Measurements from ENCODE around the gene TLL1.

Gene TLL1

DNA sequence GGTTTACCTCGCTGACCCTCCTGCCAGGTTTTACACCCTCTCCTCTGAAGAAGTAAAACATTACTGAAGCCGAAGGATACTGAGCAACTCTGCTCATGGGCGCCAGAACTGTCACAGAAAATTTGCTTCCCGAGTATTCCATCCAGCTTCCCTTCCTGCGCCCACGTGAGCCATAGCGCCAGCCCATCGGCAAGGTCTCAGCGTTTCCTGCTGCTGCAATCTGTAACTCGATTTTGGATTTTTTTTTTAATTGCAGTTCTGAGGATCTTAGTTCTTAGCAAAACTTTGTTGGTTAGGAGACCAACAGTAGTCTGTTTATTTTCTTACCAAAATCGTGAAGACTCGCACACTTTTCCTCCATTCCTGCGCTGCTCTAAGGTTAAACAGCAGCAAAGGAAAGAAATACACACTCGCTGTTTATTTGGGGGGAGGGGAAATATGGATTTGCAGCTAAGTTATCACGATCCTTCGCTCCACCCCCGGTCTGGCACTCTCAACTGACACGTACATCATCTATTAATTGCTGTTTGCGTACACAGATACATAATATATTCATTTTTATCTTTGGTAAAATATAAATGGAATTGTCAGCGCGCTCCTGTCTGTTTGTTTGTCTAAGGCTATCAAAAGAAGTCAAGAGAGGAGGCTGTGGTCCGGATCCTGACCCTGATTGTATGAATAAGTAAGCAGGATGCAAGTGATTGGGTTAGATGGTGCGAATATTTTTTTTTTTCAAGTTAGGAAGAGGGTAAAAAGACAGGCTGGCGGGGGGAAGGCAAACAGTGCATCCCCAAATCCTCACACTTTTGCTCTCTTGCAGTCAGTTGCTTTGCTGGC, at the start of gene TLL1:
Gene TLL1, plus strand, starts transcription at position 777 of the 837 bp plus-strand sequence. CDS start 668 bp downstream, outside the sequence.
- no peak for DNase-seq (ENCODE audit: low read depth)

DNA sequence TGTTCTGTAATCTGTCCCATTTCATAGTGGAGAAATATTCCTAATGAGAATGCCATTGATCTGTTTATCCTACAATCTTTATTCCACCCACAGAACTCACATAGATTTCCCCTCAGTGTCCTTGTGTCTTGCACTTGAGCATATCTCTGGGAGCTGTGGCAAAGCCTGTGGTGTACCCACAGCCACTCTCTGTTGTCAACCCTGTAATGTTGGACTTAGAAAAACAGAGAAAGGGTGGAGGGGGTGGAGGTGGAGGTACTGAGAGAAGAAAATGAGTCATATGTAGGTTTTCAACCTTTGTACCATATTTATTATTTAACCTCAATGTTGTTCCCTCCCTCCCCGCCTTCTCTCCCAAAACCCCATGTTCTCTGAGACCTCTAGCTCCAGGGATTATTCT, 46.9 kb upstream of the TLL1 start:
- DNase-seq (ENCODE audit: low read depth) = no peak

DNA sequence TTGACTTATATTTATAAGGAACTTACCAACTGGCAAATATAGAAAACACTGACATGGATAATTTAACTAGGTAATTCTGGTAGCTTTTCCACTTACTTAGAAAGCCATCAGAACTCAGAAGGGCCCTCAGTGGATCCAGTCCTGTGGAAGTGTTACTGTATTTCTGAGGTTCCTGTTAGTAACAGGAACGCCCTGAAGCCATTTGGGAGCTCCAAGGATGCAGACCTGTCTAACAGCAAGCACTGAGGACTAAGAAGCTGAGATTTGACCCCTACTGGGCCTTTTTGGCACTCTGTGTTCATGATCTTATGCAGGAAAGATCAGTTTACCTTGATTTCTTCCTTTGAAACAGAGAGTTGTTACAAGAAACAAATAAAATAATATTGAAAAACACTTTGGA, 46.0 kb upstream of the TLL1 start:
- no peak for DNase-seq (ENCODE audit: low read depth)

DNA sequence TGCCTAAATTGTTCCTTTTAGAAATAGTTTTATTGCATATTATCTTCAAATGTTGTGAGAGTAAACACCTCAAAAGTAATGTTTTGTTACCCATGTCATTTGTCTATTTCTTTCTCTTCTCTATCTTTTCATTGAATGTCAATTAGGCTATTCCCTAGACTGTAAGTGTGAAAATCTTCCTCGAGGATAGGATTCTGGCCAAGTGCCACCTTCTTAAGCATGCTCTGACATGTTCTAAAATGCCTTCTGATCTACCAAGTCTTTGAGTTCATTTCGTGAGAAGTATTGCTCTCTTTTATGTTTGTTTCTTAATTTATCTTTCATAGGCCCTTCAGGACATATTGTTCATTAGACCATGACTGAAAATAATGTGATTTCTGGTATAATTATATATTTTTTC, 44.1 kb upstream of the TLL1 start:
- no peak for DNase-seq (ENCODE audit: low read depth)

DNA sequence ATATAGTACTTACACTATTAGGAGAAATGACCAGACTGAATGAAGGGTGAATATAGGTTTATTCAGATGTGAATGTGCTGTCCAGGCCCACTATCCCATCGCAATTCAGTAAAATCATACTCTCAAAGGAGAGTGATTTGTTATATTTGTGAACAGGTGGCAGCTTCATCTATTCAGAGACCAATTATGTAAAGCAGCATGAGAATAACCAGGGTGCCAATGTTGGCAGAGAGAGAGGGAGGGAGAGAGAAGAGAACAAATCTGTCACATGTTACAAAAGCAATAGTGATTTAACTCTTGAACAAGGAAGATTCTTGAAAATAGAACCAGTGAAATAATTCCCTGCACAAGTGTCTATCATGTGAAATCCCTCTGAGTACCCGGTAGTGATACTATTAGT, 38.9 kb upstream of the TLL1 start:
- no peak for DNase-seq (ENCODE audit: low read depth)

DNA sequence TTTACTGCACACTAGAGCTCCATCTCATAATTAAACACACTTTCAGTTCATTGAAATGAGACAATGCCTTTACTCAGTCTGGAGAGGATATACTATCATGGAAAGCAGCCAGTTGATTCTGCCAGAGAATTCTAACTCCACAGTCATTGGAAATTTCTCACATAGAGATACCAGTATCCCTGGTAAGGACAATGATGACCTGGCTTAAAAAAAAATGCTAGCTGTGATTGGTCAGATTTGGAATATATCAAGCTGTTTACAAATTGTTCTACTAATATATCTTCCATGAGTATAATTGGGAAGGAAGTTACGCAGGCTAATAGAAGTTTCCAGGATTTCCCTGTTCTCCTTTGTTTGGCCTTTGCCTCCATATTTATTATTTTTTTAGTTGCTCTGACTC, 34.5 kb upstream of the TLL1 start:
- DNase-seq (ENCODE audit: low read depth) = no peak

DNA sequence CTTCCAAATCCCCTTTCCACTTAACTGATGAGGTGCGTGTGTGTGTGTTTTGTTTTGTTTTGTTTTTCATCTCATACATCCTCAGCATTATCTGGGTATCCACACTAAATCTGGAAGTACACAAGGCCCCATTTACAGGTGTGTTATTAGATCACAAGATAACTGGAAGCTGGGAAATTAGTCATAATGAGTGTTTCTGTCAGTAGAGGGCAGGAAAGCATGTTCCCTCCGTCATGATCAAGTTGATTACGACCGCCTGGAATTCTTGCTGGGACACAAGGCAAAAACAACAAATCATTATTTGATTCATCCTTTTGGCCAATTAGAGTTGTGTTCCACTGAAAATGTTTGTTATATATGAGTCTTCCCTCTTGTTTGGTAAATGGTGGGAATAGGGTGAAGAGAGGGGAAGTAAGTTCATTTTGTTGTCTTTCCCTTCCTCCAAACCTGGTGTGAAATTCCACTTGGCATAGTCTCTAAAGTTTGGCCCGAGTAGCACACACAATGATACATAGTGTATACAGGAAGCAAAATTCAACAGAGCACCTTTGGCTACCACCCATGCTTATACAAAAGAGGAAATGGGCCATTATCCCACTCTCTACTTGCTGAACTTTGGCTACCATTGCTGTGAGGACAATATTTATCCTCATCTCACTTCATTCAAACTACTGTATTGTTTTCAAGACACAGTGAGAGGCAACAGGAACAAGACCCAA, 33.3 kb upstream of the TLL1 start:
- no peak for DNase-seq (ENCODE audit: low read depth)

DNA sequence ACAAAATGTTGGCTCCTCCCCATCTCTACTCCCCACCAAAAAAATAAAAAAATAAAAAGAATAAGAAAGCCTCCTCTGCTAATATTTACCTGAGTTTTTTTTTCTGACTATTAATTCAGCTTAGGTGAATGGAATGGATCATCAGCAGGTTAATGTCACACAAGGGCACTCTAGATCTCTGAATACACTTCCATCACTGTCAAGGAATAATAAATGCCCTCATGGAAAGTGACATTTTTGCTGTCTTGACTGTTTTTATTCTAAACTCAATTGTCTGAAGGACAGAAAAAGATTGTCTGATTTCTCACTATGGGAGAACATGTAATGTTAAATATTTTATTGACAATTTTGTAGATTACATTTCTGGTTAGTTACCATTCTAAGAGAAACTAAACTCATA, 30.4 kb upstream of the TLL1 start:
- no peak for DNase-seq (ENCODE audit: low read depth)

DNA sequence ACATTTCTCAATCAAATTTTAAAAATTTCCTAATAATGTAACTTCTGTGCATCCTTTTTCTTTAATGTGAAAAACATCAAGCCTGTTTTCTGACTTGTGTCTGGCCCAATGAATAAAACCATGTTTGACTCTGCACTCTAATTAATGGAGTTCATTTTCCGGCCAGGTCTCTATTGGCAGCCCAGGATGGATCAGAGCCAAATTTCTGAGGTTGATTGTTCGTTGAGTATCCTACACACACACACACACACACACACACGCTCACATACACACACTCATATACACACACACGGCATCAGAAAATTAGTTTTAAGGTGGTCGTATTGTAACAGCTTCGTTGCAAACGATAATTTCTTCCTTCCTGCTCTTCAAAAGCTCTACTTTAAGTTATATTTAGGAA, 28.9 kb upstream of the TLL1 start:
- DNase-seq (ENCODE audit: low read depth) = no peak

DNA sequence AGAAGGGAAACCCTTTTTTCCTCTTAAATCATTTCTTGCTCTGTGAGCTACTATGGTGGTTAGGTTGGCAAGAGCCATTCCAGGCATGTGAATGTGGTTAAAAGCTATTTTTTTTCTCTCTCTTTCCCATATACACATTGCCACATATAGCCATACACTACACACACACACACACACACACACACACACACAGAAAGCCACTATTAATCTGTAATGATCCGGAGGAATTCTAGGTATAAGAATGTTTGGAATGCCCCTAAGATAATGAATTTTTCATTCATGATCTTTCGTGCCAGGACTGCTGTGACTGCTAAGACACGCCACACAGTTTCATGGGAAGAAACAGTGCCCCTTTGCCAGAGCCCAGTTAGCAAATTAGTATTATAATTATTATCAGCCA, 21.8 kb upstream of the TLL1 start:
- DNase-seq (ENCODE audit: low read depth) = no peak

DNA sequence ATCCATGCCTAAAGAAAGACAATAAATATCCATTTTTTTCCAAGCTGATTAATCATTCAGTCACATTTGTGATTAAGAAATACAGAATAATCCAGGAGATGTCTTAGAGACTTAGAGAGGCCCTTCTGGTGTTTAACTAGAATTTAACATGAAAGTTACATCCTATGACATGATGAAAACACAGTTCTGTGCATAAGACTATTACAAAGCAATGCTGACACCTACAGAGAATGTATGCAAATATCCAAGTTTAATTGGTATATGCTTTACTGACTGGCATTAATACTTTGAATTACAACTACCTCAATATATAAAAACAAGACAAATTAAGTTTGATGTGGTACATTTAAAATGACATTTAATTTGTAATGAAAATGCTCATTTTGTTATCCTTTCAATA, 17.8 kb upstream of the TLL1 start:
- DNase-seq (ENCODE audit: low read depth) = no peak

DNA sequence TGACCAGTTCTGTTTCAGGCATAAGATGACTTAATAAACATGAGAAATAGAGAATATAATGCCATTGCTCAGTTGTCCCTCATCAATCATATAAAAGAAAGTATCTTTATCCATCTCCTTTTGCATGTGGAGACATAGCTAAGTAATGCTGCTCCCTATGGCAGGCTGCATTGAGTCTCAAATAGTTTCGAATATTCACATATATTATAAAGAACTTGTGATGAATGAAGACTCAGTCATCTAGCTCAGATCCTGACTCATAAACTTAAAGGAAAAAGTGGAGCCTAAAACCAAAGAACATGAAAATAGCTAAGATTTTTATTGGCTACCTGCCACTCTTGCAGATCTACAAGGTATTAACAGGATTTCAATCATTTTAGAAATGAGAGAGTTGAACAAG, 11.7 kb upstream of the TLL1 start:
- DNase-seq (ENCODE audit: low read depth) = no peak

DNA sequence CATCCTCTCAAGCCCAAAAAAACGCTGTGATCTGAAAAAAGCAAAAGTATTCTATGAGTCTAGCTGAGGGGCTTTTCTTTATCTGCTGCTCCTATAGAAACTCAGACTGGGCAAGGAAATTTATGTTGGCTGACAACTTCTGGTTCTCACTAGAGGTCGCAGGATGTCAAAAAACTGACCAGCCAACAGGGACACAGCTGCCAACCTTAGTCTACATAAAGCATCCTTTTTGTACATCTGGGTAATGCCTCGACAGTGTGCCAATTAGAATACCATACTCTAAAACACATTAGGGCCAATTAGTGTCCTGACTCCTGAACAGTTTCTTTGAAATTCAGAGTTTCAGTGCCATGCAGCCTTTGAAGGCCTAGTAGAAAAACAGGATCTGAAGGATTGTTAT, 8.8 kb upstream of the TLL1 start:
- no peak for DNase-seq (ENCODE audit: low read depth)

DNA sequence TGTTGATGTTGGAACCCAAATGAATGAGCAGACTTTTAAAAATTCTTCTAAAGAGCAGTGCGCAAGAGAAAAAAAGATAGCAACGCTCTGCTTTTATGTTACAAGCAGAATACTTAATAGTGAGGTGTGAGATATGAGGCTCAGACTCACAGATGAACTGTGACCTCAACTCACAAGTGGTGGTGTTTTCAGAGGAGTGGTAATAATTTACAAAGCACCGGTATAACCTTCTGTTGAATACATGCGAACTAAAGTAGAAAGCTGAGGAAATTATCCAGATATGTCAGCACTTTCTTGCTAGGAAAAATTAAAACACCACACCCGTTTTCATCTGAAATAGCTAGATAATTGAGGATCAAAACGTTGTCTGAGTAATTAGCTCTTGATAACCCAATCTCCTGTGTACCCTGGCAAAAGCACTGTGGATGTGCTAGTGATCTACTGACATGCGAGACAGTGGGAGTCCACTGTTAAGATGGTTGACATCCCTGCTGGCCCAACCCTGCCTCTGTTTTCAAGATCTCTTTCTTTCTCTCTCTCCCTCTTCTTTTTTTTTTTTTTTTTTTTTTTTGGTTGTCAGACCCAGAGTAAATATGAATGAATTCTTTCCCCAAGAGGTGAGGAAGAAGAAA, 6.9 kb upstream of the TLL1 start:
- DNase-seq (ENCODE audit: low read depth) = no peak

DNA sequence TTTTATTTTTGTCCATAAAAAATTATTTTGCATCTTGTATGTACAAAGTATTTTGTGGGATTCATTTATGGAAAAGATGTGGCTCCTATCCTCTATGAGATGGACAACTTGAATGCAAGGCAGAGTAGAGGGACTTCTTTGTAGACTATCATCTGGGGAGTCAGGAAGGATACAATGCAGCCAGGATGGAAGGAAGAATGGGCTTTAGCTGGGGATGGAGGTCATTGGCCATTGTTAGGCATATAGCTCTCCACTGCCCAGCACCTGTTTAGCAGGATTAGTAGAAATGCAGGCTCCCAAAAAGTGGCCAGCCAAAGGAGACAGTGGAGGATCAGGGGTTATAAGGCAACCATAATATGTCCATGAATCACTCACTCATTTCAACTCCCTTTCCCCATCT, 5.1 kb upstream of the TLL1 start:
- no peak for DNase-seq (ENCODE audit: low read depth)

DNA sequence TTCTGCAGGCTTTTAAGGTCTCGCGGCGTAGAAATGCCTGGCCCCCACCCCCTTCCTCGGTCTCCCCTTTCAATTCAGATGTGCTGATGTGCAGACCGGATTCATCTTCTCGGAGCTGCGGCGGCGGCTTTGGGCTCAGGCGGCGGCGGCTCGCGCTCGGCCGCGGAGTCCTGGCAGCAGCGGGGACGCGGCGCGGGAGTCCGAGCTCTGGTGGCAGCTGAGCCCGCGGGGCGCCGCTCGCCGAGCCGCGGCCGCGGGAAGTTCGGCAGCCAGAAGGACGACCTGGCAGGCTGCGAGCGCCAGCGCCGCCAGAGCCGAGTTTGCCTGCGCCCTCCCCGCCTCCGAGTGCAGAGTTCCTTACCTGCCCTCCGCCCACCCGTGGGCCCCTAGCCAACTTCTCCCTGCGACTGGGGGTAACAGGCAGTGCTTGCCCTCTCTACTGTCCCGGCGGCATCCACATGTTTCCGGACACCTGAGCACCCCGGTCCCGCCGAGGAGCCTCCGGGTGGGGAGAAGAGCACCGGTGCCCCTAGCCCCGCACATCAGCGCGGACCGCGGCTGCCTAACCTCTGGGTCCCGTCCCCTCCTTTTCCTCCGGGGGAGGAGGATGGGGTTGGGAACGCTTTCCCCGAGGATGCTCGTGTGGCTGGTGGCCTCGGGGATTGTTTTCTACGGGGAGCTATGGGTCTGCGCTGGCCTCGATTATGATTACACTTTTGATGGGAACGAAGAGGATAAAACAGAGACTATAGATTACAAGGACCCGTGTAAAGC, 448 bp downstream of the TLL1 start:
- no peak for DNase-seq (ENCODE audit: low read depth)

DNA sequence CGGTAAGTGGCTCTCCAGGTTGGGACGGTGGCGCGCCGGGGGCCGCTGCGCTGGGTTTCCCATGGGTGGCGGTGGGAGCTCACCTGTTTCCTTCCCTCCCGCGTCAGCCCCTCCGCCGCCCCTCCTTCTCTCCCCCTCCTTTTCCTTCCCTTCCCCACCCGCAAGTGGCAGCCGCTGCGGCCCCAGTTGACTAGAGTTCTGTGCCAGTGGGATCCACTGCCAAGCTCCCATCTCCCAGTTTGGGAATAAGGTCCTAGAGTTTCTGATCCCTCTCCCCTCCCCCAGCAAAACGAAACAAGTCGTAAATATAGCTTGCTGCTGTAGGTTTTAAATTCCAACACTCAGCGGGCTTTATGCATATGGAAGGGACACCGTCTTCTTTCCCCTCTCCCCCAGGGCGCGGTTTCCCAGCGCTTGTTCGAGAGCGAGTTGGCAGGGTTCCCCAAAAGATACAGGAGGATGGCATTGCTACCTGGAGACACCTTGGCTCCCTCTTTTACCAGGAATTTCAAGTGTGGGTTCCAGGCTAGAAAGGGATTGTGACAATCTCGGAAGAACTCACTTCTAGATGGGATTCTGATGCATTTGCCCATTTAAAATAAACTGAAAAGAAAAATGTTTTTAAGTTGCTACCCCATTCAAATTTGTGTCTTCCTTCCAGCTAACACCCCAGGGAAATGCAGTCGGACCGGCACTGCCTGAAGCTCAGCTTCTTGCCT, 1.2 kb downstream of the TLL1 start:
- DNase-seq (ENCODE audit: low read depth) = no peak

DNA sequence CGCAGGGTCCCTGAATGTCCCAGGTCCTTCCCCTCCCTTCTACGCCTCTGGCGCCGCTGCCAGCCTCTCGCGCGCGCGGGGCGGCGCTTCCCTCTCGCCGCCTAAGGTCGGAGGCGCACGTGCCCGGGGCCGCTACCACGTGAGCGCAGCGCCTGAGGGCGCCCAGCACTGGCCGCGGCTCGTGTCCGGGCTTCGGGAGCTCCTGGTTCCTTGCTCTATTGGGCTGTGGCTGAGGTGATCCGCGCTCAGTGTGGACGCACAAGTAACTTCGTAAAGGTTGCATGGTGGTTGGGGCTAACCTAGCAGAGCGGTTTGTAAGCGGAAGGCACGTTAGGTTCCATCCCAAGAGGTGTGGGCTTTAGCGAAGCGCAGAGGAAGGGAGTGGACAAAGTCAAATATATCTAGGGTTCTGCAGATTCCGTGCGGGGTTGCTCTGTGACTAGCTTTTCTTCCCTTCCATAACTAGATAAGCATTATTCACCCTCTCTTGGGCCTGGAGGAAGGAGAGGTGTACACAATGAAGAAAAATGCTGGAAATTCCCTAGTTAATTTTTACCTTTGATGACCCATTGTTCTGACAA, 1.8 kb downstream of the TLL1 start:
- DNase-seq (ENCODE audit: low read depth) = no peak

DNA sequence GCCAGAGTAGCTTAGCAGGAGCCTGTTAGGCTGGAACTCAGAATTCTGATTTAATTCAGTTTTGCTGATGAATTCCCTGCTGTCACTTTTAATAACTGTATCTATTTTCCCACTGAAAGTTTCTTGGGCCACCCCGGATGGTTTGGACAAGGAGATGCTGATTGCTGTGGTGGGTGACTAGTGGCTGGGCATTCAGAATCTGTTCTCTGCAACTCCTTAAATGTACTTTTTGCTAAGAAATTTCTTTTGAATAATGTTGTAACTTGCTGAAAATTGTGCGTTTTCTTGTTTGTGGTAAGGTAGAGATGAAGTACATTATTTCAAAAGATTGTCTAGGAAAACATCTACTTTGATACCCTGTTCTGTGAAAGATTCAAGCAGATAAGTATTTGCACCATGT, 2.4 kb downstream of the TLL1 start:
- no peak for DNase-seq (ENCODE audit: low read depth)

DNA sequence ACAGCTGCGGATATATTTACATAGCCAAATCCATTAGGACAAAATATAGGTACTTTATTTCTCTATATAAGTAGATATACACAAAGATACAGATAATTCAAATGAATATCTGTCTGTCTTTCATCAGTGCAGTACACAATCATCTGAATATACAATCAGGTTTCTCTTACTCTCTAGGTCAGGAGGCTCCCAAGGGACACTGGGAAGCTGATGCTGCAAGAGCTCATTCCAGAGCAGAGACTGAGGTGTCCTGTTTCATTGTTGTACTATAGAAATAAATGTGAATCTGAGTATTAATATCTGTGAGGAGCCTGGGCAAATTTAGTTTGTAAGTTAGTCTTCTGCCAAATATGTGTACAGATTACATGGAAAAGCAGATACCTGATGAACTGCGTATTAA, 4.2 kb downstream of the TLL1 start:
- DNase-seq (ENCODE audit: low read depth) = no peak

DNA sequence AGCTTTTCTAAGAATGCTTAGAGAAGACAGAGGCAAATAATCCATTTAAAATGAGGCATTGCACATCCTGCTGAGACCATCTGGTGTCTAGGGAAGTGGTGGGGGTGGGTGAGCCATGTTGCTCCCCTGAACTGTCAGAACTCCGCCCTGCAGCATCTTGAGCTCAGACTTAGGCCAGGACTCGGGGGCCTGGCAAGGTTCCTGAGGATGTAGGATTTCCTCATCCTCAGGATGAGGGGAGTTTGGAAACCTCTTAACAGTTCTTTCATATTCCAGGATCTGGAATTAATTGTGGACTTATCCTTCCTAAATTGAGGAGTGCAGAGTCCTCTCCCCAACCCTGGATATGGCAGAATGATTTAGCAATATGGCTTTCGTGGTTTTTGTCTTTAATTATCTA, 6.6 kb downstream of the TLL1 start:
- DNase-seq (ENCODE audit: low read depth) = no peak

All from activated T-cell treated with anti-CD3 and anti-CD28 coated beads for 1 hour (primary cell).